Uterus (tissue), 4 donors: Measurements from ENCODE around the gene SEMA3E. TPM values are rescaled to one million over a fixed set of nuclear protein-coding genes. Genes with fewer than 3 reads are reported as not detected.

ENCODE experiments used
- DNase-seq, 2 donors: peaks; one replicate each; pipeline ENCODE4 v3.0.0-alpha.2; 2019 to 2020
- H3K27ac ChIP-seq, 2 donors: fragments of 200-600 bp; sonication (generic); 1 replicate in 1 of 2; 2 replicates in 1 of 2; pipeline ENCODE4 v1.5.1; 2016 to 2018
- H3K27me3 ChIP-seq, 2 donors: fragments of 200-600 bp; sonication (generic); one replicate each; pipeline ENCODE4 v1.5.1; 2018 to 2019; ENCODE audit warnings: control low read depth in 1 of 2
- H3K36me3 ChIP-seq, 2 donors: fragments of 200-600 bp; sonication (generic); one replicate each; pipeline ENCODE4 v1.5.1; 2019; ENCODE audit warnings: control low read depth in 1 of 2
- H3K4me1 ChIP-seq, 2 donors: fragments of 200-600 bp; sonication (generic); one replicate each; pipeline ENCODE4 v1.5.1; 2018 to 2019; ENCODE audit warnings: control low read depth in 1 of 2
- H3K4me3 ChIP-seq, 2 donors: fragments of 200-600 bp; sonication (generic); 1 replicate in 1 of 2; 2 replicates in 1 of 2; pipeline ENCODE4 v1.5.1; 2018 to 2019; ENCODE audit warnings: mild to moderate bottlenecking in 1 of 2
- H3K9me3 ChIP-seq, 2 donors: fragments of 200-600 bp; sonication (generic); one replicate each; pipeline ENCODE4 v1.5.1; 2019; ENCODE audit warnings: control low read depth in 1 of 2
- CTCF ChIP-seq, 4 experiments: fragments of 200-600 bp in 2 of 4; fragments of 450-650 bp in 2 of 4; sonication (generic) in 2 of 4; IDR thresholded peaks; one replicate each; pipeline ENCODE4 v1.5.1; 2016 to 2019; ENCODE audit warnings: antibody characterized with exemption in 4 of 4, mild to moderate bottlenecking in 2 of 4, moderate library complexity in 1 of 4
- POLR2A ChIP-seq, 2 donors: fragments of 450-650 bp; IDR thresholded peaks; one replicate each; pipeline ENCODE4 v1.6.1; 2016; ENCODE audit warnings: antibody characterized with exemption in 2 of 2, mild to moderate bottlenecking in 1 of 2, moderate library complexity in 1 of 2
- intact Hi-C: fragments of 100-400 bp; cut with DNase I; formaldehyde crosslinking; loops from one replicate; pipeline ENCODE4 v1.15.1; 2023; ENCODE audit warnings: low total_unique reads
- total RNA-seq, 4 donors: library from RNA; depleted of rRNA in 3 of 4; stranded (reverse); fragments of >200 nt in 3 of 4; gene quantifications; one replicate each; pipeline versions ENCODE4 v1.1.0 to v1.2.4, GENCODE V29; 2014 to 2023
- donor health status: DM: yes; HTN: yes; CAD: no.

SEMA3E gene
- total RNA-seq, 4 donors from 2014 or later: 0.77 to 15.8 (median 2.2) TPM

GRCh38 chr7:83472376-83472775 is 176.6 kb downstream of the SEMA3E start:
- intact Hi-C loops: no loop called here

DNA sequence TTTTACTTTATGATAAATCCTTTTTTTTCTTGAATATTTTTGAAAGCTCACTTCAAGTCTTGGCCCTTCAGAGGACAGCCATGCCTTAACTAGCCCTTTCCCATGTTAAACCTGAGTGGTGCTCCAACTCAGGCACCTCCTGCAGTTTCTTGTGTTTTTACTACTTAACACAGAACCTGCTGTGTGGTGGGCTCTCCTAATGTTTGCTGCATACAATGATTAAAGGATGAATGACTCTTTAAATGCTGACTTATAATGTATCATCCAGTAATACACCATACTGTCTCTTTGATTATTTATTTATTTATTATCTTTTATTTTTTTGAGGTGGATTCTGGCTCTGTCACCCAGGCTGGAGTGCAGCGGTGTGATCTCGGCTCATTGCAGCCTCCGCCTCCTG is 179.4 kb downstream of the SEMA3E start:
- Histone ChIP-seq H3K4me3 (no peak overlapping the region), H3K36me3 (no peaks in the 10 kb centered on the region), H3K27ac (no peak overlapping the region), H3K4me1 (no peaks in the 10 kb centered on the region), H3K27me3 (no peaks in the 10 kb centered on the region), H3K9me3 (no peaks in the 10 kb centered on the region)
- intact Hi-C loops: no loop called here
- DNase-seq: no peak
- TF ChIP-seq CTCF (IDR thresholded peaks at IDR 0.05): no peak
- TF ChIP-seq POLR2A (IDR thresholded peaks at IDR 0.05): no peak

More at GRCh38 chr7:83472376-83472775, 176.6 kb downstream of the SEMA3E start:
- H3K36me3 ChIP-seq: no peaks in the 10 kb centered on the region
- no peak overlapping the region for H3K27ac ChIP-seq
- no peaks in the 10 kb centered on the region for H3K27me3 ChIP-seq
- no peak overlapping the region for H3K4me3 ChIP-seq
- TF ChIP-seq POLR2A (IDR thresholded peaks at IDR 0.05) (no peak), CTCF (IDR thresholded peaks at IDR 0.05) (no peak)
- no peaks in the 10 kb centered on the region for H3K4me1 ChIP-seq
- DNase-seq: no peak
- no peaks in the 10 kb centered on the region for H3K9me3 ChIP-seq

- H3K9me3 ChIP-seq: no peaks in the 10 kb centered on the region
- intact Hi-C loops: no loop called here
- no peaks in the 10 kb centered on the region for H3K4me1 ChIP-seq
- H3K36me3 ChIP-seq: no peaks in the 10 kb centered on the region
- no peak for TF ChIP-seq POLR2A (IDR thresholded peaks at IDR 0.05)
- no peak for TF ChIP-seq CTCF (IDR thresholded peaks at IDR 0.05)
- no peak for DNase-seq
- H3K27ac ChIP-seq: no peak overlapping the region
- no peaks in the 10 kb centered on the region for H3K27me3 ChIP-seq
- no peak overlapping the region for H3K4me3 ChIP-seq
Observed at GRCh38 chr7:83469076-83469475, 179.9 kb downstream of the SEMA3E start.

DNA sequence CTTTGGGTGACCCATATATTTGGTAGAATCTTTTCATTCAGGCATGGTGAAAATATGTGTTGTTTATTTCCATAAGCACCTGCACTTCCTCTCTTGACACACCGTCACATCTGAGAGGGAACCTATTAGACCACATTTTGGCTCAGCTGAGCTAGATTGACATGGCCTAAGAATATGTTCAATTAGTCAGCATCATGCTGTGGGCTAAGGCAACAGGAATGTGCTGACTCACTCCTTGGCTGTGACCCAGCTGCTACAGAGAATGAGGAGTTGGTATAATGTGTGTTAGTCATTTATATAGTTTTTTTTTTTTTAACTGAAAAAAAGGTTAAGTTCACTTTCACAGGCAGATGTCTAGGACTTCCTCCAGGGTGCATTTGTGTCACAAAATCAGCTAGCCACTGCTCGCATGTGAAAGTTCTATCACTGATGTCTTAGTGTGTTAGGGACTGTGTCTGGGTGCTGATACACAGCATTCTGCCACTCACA is 180.6 kb downstream of the SEMA3E start:
- no peaks in the 10 kb centered on the region for H3K9me3 ChIP-seq
- TF ChIP-seq POLR2A (IDR thresholded peaks at IDR 0.05): no peak
- no peak for TF ChIP-seq CTCF (IDR thresholded peaks at IDR 0.05)

GRCh38 chr7:83467493-83467892 is 181.4 kb downstream of the SEMA3E start:
- no peak for TF ChIP-seq CTCF (IDR thresholded peaks at IDR 0.05)
- TF ChIP-seq POLR2A (IDR thresholded peaks at IDR 0.05): no peak

More for the DNA sequence above, 180.6 kb downstream of the SEMA3E start:
- no peak overlapping the region for H3K27ac ChIP-seq
- H3K27me3 ChIP-seq: no peaks in the 10 kb centered on the region
- H3K4me3 ChIP-seq: no peak overlapping the region
- intact Hi-C loops: no loop called here
- peak; percentile 22 to 32 for DNase-seq
- H3K4me1 ChIP-seq: no peaks in the 10 kb centered on the region
- no peaks in the 10 kb centered on the region for H3K36me3 ChIP-seq

More at GRCh38 chr7:83467493-83467892, 181.4 kb downstream of the SEMA3E start:
- no peaks in the 10 kb centered on the region for H3K4me1 ChIP-seq
- H3K9me3 ChIP-seq: no peaks in the 10 kb centered on the region
- no peak overlapping the region for H3K4me3 ChIP-seq
- intact Hi-C loops: no loop called here
- H3K27me3 ChIP-seq: no peaks in the 10 kb centered on the region
- no peak overlapping the region for H3K27ac ChIP-seq
- H3K36me3 ChIP-seq: no peaks in the 10 kb centered on the region
- DNase-seq: no peak
